NCI-H1417 (cell line): ENCODE data around the gene ELK1.
"Not testable (repeated sequence)": the region's sequence is repeated elsewhere in the genome, so short reads cannot be mapped to it uniquely, and the experiment has no call there.

Experiments
- DNase-seq, 3 experiments: peaks; one replicate each; lab custom pipeline; 2025; lab: John Stamatoyannopoulos, UW

The ELK1 gene

GRCh38 chrX:47650164-47651042 lies at the start of gene ELK1:
Gene ELK1, minus strand, starts transcription at chrX:47650563. Its CDS starts 9,122 bp downstream, at chrX:47641441.
- DNase-seq = peak; percentile 95 to 99 (median 98)

- DNase-seq = no peak
Measured at GRCh38 chrX:47697181-47697580, 46.8 kb upstream of the ELK1 start.

GRCh38 chrX:47690175-47690574 lies 39.8 kb upstream of the ELK1 start:
- DNase-seq = no peak

GRCh38 chrX:47687263-47687662 lies 36.9 kb upstream of the ELK1 start:
- DNase-seq = peak in 2 of 3 experiments; percentile 71 to 90

DNA sequence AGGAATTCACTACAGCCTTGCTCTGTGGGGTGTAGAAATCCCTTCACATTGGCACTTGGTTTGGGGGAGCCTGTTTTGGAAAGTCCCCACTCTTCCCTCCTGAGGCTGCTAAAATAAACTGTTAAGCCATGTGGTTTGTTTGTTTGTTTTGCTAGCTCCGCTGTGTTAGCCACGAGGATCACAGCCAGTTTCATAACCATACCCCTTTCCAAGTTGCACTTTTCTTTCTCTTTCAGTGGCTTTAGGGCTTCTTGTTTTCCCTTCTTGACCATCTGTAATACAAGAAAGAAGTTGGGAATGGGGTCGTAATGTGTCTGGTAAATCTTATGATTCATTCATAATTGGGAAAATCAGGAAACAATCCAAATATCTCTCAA lies 33.5 kb upstream of the ELK1 start:
- no peak for DNase-seq

GRCh38 chrX:47683184-47683828 lies 32.9 kb upstream of the ELK1 start:
- DNase-seq = no peak

GRCh38 chrX:47675959-47676859 lies 25.8 kb upstream of the ELK1 start:
- DNase-seq = not testable (repeated sequence)

- DNase-seq = no peak
Measured at GRCh38 chrX:47674776-47675175, 24.4 kb upstream of the ELK1 start.

DNA sequence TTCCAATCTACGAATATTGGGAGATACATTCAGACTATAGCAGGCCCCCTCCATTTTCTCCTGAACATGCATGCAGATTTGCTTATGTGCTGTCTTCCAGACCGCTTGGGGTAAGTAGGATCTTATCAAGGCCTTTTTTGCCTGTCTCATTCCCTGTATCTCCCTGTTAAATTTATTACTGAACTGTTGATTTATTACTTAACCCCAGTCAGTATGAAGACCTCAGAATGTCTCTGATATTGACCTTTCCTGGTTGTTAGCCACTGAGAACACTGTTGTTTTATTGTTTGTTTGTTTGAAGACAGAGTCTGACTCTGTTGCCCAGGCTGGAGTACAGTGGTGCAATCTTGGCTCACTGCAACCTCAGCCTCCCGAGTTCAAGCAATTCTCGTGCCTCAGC lies 15.4 kb upstream of the ELK1 start:
- not testable (repeated sequence) for DNase-seq

DNA sequence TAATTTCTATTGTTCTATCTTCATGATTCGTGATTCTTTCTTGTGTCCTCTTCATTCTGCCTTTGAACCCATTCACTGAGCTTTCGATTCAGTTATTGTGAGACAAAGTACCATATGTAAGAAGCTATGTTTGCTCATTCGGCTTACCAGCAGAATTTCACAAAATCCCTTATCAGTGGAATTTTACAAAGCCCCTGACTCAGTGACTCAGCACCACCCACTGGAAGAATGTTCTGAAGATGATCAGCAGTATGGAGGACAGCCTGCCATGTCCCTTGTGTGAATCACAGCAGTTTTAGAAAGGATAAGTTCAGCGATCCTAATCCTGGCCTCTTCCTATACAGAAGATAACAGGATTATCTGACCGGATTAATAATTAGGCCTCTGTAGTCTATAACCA lies 14.4 kb upstream of the ELK1 start:
- DNase-seq = no peak

DNA sequence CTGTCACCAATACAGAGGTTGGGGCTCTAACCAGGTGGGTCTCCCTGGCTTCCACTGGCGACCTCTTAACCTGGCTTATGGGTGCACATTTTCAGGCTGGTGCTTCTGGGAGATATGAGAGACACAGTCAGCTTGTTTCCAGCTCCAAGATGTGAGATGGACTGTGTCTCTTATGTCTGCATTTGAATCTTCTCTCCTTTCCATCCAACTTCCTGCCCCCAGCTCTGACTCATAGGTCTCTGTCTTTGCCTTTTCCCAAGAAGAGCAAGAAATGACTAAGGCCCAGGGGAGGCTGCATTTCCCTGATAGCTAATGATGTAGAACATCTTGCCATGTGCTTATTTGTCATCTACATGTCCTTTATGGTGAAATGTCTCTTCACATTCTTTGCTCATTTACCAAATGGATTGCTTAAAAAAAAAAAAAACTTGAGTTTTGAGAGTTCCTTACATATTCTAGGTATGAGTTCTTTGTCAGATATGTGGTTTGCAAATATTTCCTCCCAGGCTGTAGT lies 11.8 kb upstream of the ELK1 start:
- DNase-seq = no peak

DNA sequence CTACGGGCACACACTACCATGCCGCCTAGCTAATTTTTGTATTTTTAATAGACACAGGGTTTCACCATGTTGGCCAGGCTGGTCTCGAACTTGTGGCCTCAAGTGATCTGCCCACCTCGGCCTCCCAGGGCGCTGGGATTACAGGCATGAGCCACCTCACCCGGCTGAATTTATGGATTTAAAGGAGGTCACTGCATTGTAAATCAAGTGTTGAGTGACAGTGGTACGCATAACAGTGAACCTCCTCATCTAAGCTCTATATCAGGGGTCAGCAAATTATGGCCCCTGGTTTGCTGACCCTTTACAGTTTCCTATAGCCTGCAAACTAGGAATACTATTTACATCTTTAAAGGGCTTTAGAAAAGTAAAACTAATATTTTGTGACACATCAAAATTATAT lies 11.2 kb upstream of the ELK1 start:
- no peak for DNase-seq

GRCh38 chrX:47659421-47659726 lies 9.0 kb upstream of the ELK1 start:
- no peak for DNase-seq

DNA sequence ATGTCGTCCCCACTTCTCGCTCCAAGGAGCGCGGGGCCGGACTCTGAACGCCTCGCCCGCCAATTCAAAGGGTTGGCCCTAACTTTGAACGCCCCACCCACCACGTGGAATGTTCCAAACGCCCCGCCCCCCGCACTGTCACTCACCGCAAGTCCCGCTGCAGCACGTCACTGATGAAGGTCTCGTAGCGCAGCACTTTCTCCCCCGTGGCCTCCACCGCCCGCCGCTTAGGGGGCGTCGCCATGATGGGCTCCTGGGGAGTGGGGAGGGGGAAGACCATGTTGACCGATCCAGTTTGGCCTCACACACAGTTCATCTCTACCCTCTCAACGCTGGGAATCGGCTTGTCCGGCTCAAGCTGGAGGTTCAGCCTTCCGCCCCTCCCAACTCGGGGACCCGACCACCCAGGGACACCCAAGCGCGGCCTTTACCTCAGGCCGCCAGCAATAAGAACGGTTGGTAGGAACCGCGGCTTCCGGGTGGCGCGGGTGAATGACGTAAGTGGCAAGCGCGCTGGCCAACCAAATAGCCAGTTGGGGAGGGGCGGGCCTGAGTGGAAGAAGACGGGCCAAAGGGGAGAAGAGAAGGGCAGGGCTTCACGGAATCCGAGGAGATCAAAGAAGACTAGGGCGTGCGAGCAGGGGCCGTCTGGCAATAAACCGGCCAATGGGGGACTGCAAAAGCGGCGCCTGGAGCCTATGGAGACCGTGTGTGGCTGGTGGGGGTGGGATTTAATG lies 8.5 kb upstream of the ELK1 start, which contains the start of gene UXT:
Gene UXT (minus strand): TSS at position 497 of the 737 bp plus-strand sequence. CDS start 253 bp downstream, at position 244.
- DNase-seq = peak; percentile 82 to 99 (median 98)

DNA sequence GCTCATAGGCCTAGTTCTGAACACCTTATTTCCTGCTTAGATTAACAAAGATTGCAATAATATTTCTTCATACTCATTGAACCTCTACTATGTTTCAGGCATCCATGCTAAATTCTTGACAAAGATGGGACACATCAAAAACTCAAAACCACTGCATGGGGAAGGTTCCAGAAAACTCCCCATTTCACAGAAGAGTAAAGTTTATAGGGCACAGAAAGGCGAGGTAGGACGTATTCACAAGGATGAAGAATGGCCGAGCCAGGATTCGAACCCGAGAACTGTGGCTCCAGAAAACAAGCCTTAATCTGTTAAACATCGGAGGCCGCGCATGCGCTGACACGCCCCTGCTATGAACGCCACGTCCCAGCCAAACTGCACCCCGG lies 7.9 kb upstream of the ELK1 start:
- no peak for DNase-seq

- no peak for DNase-seq
Measured at GRCh38 chrX:47651043-47651905, 911 bp upstream of the ELK1 start.

DNA sequence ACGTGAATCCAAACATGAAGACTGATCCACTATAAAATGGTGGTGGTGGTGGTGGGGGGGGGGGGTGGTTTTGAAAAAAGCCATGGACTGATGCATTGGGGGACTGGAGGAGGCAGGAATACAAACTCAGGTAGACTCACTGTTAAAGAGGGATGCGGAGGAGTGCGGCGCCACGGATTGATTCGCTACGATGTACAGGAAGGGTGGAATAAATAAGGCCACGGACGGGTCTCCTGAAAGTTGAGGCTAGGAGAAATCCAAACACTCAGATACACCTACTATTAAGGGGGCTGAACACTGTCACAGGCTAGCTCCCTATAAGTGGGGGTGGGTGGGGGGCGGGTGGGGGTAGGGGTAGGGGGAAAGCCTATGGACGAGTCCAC lies 591 bp downstream of the ELK1 start:
- no peak for DNase-seq

GRCh38 chrX:47649271-47649670 lies 1.1 kb downstream of the ELK1 start:
- no peak for DNase-seq

DNA sequence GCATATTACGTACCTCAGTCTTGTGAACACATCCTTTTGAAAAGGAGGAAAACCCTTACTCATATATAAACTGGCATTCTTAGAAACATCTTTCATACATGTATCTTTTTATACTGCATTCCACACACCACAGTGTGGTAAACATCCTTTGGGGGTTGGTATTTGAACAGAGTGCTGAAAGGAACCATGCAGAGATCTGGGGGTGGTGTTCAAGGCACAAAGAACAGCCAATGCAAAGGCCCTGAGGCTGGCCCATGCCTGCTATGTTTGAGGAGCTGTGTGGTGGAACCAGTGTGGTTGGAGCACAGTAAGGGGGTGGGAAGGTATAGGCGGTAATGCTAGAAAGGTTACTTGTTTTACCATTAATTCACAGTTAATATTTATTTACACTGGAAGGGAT lies 2.0 kb downstream of the ELK1 start:
- DNase-seq = no peak

DNA sequence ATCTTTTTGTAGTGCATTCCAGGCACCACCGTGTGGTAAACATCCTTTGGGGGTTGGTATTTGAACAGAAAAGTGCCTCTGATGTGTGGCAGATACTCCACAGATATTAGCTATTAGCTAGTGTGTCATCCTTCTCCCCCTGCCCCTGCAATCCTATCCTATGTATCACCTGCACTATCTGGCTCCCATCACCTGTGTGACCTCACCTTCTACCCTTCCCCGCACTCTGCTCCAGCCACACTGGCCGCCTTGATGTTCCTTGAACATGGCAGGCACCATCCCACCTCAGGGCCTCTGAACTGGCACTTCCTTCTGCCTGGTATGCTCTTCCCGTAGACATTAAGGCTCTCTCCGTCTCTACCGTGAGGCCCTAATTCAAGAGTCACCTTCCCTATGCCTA lies 3.7 kb downstream of the ELK1 start:
- DNase-seq = no peak

GRCh38 chrX:47645530-47645929 lies 4.8 kb downstream of the ELK1 start:
- no peak for DNase-seq
